OCI-LY1 (cell line): ENCODE results near the gene PCNT.

Source experiments
- CTCF ChIP-seq: fragments of 200-600 bp; sonication (generic), shearing (Covaris generic); IDR thresholded peaks from 2 replicates; pipeline ENCODE4 v1.5.1; 2017; ENCODE audit warnings: mild to moderate bottlenecking, antibody characterized with exemption, low read length, moderate library complexity, mixed read lengths
- EZH2 ChIP-seq: fragments of 200-600 bp; sonication (generic), shearing (Covaris generic); IDR thresholded peaks from 2 replicates; pipeline ENCODE4 v1.8.0; 2017; ENCODE audit warnings: borderline replicate concordance, mixed run types, mild to moderate bottlenecking, antibody characterized with exemption, low read length, moderate library complexity, mixed read lengths

GRCh38 chr21:46454142-46454541, 130.2 kb downstream of the PCNT start:
- no peak for TF ChIP-seq CTCF
- TF ChIP-seq EZH2, result no peak
